GM23248 (cell line): Measurements from ENCODE around the gene MED12L.

Source experiments
- EZH2 ChIP-seq: fragments of 200-600 bp; sonication (generic); IDR thresholded peaks from 2 replicates; pipeline ENCODE4 v1.6.1; 2018; ENCODE audit warnings: antibody characterized with exemption, mild to moderate bottlenecking; ENCODE audit not compliant: insufficient read depth, poor library complexity, severe bottlenecking
- EZH2phosphoT487 ChIP-seq: fragments of 200-600 bp; sonication (generic); IDR thresholded peaks from 2 replicates; pipeline ENCODE4 v1.6.1; 2018; ENCODE audit warnings: antibody characterized with exemption, moderate library complexity, mild to moderate bottlenecking, low read depth; ENCODE audit not compliant: insufficient read depth

GRCh38 chr3:151297429-151297828 is 212.0 kb downstream of the MED12L start:
- no peak for TF ChIP-seq EZH2
- no peak for TF ChIP-seq EZH2phosphoT487
